IPS-NIHi7 (cell line): ENCODE measurements around the gene WDR88.
A peak's percentile ranks its signal among the peaks of the same experiment; 100 is the strongest.
"Not testable (repeated sequence)": the region's sequence is repeated elsewhere in the genome, so short reads cannot be mapped to it uniquely, and the experiment has no call there.

Experiments used
- DNase-seq: peaks from one replicate; pipeline ENCODE4 v3.0.0; 2012; ENCODE audit warnings: mixed read lengths; ENCODE audit errors: extremely low spot score

The WDR88 gene

DNA sequence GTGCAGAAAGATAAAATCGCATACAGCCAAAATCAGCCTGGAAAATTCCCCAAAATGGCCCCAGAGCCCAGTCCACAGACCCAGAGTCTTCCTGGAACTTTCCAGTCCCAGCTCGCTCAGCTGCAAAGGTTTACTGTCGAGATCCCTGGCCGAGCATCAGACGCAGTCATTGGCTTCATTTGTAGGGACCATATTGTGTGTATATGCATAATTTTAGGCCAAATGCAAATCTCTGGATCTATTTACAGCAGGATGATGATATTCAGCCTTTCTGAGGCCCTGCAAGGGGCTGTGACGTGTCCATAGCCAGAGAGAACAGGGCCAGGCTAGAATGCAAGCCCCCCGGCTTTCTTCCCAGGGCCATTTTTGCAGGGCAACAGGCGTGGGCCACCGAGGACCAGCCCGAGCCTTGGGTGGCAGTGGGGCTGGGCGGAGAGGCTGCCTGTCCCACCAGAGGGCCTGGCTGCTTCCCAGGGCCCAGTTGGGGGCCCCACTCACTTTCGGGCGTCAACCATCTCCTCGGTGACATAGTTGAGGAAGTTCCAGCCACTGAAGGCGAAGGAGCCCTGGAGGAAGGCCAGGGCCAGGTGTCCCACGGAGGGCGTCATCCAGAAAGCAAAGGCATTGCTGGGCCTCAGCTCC, 80.0 kb downstream of the WDR88 start:
- no peak for DNase-seq

DNA sequence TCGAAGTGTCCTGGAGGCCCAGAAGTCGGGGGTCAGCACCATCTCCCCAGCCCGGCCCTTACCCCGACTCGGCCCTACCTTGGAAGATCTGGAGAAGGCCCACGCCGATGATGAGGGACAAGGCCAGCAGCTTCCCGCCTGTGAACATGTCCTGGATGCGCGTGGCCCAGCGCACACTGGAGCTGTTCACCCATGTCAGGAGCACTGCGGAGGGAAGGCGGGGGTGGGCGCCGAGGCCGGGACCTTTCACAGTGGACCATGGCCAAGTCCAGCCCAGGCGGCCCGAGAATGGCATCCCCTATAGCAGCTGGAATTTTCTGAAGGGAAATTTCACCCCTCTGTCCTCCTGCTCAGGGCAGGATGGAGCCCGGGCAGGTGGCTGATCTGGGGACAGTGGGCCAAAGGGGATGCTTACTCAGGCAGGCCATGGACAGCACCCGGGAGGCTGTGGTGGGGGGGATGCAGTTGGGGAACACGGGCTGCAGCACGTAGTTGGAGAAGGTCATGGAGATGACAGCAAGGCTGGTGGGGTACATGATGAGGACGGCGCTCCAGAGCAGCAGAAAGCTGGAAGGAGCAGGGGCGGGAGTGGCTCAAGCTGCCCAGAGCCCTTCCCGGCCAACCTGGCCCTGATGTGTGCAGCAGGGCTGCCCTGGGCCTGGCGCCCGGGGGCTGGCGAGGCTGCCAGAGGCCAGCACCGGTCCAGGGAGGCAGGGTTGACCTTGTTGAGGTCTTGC, 80.7 kb downstream of the WDR88 start:
- no peak for DNase-seq

GRCh38 chr19:33214596-33214995, 82.7 kb downstream of the WDR88 start:
- DNase-seq: peak; percentile 81

DNA sequence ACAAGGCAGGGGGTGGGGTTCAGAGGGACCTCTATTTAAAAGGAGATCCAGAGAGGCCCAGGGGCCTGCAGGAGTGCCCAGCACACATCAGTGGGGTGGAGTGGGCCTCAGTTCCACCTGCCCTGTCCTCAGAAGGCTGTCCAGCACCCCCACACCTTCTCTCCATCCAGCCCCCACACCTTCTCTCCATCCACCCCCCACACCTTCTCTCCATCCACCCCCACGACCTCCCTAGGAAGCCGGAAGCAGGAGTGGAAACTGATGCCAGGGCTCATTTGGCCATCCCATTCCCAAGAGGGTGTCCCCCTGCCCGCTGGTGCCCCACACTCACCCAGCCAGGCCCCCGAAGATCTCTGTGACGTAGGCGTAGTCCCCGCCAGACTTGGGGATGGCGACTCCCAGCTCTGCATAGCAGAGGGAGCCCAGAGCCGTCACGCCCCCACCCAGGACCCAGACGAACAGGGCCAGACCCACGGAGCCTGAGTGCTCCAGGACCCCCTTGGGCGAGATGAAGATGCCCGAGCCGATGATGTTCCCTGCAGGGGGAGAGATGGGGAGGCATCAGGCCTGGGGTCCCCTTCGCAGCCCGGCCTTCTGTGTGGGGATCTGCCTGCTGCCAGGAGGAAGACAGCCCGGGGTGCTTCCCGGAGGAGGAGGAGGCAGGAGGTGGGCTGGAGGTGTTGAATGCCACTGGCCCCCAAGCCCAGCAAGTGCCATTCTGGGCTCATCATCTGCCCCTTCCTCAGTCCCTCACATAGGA, 83.7 kb downstream of the WDR88 start:
- no peak for DNase-seq

DNA sequence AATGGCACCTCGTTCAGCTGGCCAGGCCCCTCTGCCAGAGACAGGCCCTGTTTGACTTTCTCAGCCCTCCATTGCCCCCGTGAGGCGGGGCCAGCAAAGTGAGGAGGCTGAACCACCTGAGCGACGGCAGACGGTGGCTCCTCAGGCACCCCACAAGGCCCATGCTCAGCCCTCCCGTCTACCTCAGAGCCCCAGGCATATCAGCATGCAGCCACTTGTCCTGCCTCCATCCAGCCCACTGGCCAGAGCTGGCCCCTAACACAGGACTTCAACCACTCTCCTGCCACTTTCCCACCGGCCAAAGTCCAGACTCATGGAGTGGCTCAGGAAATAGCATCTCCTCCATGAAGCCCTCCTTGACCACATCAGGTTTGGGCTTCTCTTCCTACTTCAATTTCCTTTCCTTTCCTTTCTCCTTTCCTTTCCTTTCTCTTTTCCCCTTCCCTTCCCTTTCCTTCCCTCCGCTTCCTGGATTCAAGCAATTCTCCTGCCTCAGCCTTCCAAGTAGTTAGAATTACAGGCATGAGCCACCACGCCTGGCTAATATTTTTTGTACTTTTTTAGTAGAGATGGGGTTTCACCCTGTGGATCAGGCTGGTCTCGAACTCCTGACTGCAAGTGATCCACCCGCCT, 84.4 kb downstream of the WDR88 start:
- DNase-seq: peak; percentile 58

- DNase-seq: no peak
These were observed 86.0 kb downstream of the WDR88 start for GRCh38 chr19:33217881-33218280.

- peak; percentile 65 for DNase-seq
These were observed 87.4 kb downstream of the WDR88 start for GRCh38 chr19:33219261-33219815.

- DNase-seq: no peak
These were observed 88.2 kb downstream of the WDR88 start for GRCh38 chr19:33220115-33220514.

GRCh38 chr19:33220735-33221134, 88.8 kb downstream of the WDR88 start:
- no peak for DNase-seq

GRCh38 chr19:33221638-33222037, 89.7 kb downstream of the WDR88 start:
- DNase-seq: no peak

DNA sequence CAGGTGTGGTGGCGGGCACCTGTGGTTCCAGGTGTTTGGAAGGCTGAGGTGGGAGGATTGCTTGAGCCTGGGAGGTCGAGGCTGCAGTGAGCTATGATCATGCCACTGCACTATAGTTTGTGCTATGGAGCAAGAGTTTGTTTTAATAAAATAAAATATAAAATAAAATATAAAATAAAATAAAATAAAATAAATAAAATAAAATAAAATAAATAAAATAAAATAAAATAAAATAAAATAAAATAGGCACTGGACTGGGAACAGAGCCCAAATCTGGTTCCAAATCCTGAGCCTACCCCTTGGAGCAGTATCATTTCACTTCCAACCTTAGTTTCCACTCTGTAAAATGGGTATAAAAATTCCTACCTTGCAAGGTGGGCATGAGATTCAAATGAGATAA, 90.3 kb downstream of the WDR88 start:
- DNase-seq: not testable (repeated sequence)

GRCh38 chr19:33224694-33225457, 93.0 kb downstream of the WDR88 start:
- DNase-seq: no peak
